ENCODE measurements around the gene TRPM3. TPM values are rescaled to one million over a fixed set of nuclear protein-coding genes. Genes with fewer than 3 reads are reported as not detected.

The TRPM3 gene
- total RNA-seq, 4 donors from 2014 or later, result 0.57 to 4.4 (median 1.4) TPM; not detected in 1

GRCh38 chr9:70675868-70676370 lies 445.5 kb downstream of the TRPM3 start:
- TF ChIP-seq CTCF (IDR thresholded peaks at IDR 0.05; ENCODE audit: low read depth), result no peak

GRCh38 chr9:70673844-70674243 lies 447.6 kb downstream of the TRPM3 start:
- TF ChIP-seq CTCF (IDR thresholded peaks at IDR 0.05; ENCODE audit: low read depth), result no peak

- TF ChIP-seq CTCF (IDR thresholded peaks at IDR 0.05; ENCODE audit: low read depth), result no peak
Measured at GRCh38 chr9:70672161-70672649, 449.2 kb downstream of the TRPM3 start.

GRCh38 chr9:70668751-70669150 lies 452.7 kb downstream of the TRPM3 start:
- TF ChIP-seq CTCF (IDR thresholded peaks at IDR 0.05; ENCODE audit: low read depth), result no peak

GRCh38 chr9:70658765-70659164 lies 462.7 kb downstream of the TRPM3 start:
- no peak for TF ChIP-seq CTCF (IDR thresholded peaks at IDR 0.05; ENCODE audit: low read depth)

GRCh38 chr9:70656281-70656680 lies 465.1 kb downstream of the TRPM3 start:
- no peak for TF ChIP-seq CTCF (IDR thresholded peaks at IDR 0.05; ENCODE audit: low read depth)

GRCh38 chr9:70654144-70654543 lies 467.3 kb downstream of the TRPM3 start:
- TF ChIP-seq CTCF (IDR thresholded peaks at IDR 0.05; ENCODE audit: low read depth), result no peak

All from subcutaneous adipose tissue (tissue), 4 donors.